ENCODE data around the gene TLX1. TPM values are rescaled to one million over a fixed set of nuclear protein-coding genes. Genes with fewer than 3 reads are reported as not detected.

The TLX1 gene
- total RNA-seq, 1 donor from 2014 or later: not detected

GRCh38 chr10:101103430-101103829, 27.7 kb upstream of the TLX1 start:
- TF ChIP-seq CTCF (IDR thresholded peaks at IDR 0.05; ENCODE audit: unreplicated experiment): no peak
- peaks cover 82% of the 10 kb centered on the region for H3K27me3 Mint-ChIP-seq (ENCODE audit: low read depth)
- no peaks in the 10 kb centered on the region for H3K9me3 Mint-ChIP-seq
- no peak for DNase-seq (ENCODE audit: low spot score in 2 of 2, unreplicated experiment in 2 of 2)
- no peaks in the 10 kb centered on the region for H3K36me3 Mint-ChIP-seq
- H3K4me3 Mint-ChIP-seq: no peak overlapping the region
- H3K4me1 Mint-ChIP-seq: no peaks in the 10 kb centered on the region
- H3K27ac Mint-ChIP-seq: no peak overlapping the region

DNA sequence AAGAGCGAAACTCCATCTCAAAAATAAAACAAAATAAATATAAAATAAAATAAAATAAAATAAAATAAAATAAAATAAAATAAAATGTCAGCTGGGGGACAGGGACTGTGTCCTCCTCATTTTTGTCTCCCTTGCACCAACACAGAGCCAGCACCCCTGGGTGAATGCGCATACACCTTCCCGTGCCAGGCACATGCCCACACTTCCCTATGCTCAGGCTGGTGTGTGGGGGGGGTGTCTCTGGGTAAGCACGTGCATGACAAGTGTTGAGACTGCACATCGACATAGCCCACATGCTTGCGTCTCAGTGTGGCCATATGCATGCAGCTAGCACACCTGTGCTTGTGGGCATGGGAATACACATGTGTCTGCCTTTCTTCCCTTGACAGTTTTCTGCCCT, 24.7 kb upstream of the TLX1 start:
- no peak overlapping the region for H3K4me3 Mint-ChIP-seq
- H3K27ac Mint-ChIP-seq: no peak overlapping the region
- TF ChIP-seq CTCF (IDR thresholded peaks at IDR 0.05; ENCODE audit: unreplicated experiment): no peak
- no peaks in the 10 kb centered on the region for H3K9me3 Mint-ChIP-seq
- no peak for DNase-seq (ENCODE audit: low spot score in 2 of 2, unreplicated experiment in 2 of 2)
- H3K36me3 Mint-ChIP-seq: no peaks in the 10 kb centered on the region
- no peaks in the 10 kb centered on the region for H3K4me1 Mint-ChIP-seq
- peaks cover 77% of the 10 kb centered on the region for H3K27me3 Mint-ChIP-seq (ENCODE audit: low read depth)

GRCh38 chr10:101107771-101108170, 23.3 kb upstream of the TLX1 start:
- Mint-ChIP-seq H3K27ac (no peak overlapping the region), H3K4me3 (no peak overlapping the region), H3K36me3 (no peaks in the 10 kb centered on the region), H3K27me3 (ENCODE audit: low read depth) (peaks cover 71% of the 10 kb centered on the region), H3K4me1 (no peaks in the 10 kb centered on the region), H3K9me3 (no peaks in the 10 kb centered on the region)
- DNase-seq (ENCODE audit: low spot score in 2 of 2, unreplicated experiment in 2 of 2): no peak
- TF ChIP-seq CTCF (IDR thresholded peaks at IDR 0.05; ENCODE audit: unreplicated experiment): no peak

- H3K27me3 Mint-ChIP-seq (ENCODE audit: low read depth): peaks cover 73% of the 10 kb centered on the region
- no peak for DNase-seq (ENCODE audit: low spot score in 2 of 2, unreplicated experiment in 2 of 2)
- no peaks in the 10 kb centered on the region for H3K4me1 Mint-ChIP-seq
- H3K27ac Mint-ChIP-seq: no peak overlapping the region
- no peak for TF ChIP-seq CTCF (IDR thresholded peaks at IDR 0.05; ENCODE audit: unreplicated experiment)
- H3K9me3 Mint-ChIP-seq: no peaks in the 10 kb centered on the region
- no peak overlapping the region for H3K4me3 Mint-ChIP-seq
- H3K36me3 Mint-ChIP-seq: no peaks in the 10 kb centered on the region
These were observed 20.1 kb upstream of the TLX1 start for GRCh38 chr10:101110856-101111523.

- Mint-ChIP-seq H3K9me3 (no peaks in the 10 kb centered on the region), H3K4me1 (no peaks in the 10 kb centered on the region), H3K4me3 (no peak overlapping the region), H3K27ac (no peak overlapping the region), H3K27me3 (ENCODE audit: low read depth) (peaks cover 75% of the 10 kb centered on the region), H3K36me3 (no peaks in the 10 kb centered on the region)
- TF ChIP-seq CTCF (IDR thresholded peaks at IDR 0.05; ENCODE audit: unreplicated experiment): no peak
- DNase-seq (ENCODE audit: low spot score in 2 of 2, unreplicated experiment in 2 of 2): no peak
These were observed 19.6 kb upstream of the TLX1 start for GRCh38 chr10:101111547-101111946.
